Stimulated activated CD4-positive, alpha-beta T cell treated with anti-CD3 and anti-CD28 coated beads, Interleukin-15, amount 100 ng/mL, for 1 hour (primary cell): ENCODE data around the gene ZNF407.

Experiments
- DNase-seq, 2 donors: peaks; one replicate each; pipeline ENCODE4 v3.0.0-alpha.2; 2020; ENCODE audit warnings: low read depth in 1 of 2, low spot score in 1 of 2

ZNF407 gene

DNA sequence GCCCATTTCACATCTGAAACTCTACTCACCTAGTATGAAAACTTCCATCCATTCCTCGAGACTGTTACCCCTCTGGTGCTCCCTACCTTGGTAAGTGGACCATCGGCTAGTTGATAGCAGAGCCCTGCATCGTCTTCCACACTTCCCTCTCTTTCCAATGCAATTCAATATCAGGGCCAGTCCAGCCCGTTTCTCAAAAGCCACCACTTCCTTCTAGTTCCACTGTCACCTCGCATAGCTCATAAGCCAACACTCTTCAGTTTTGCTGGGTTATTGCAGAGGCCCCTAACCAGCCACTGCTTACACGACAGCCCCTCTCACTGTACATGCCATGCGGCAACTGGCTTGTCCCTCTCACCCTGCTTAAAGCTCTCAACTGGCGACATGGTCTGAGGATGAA lies 10.2 kb upstream of the ZNF407 start:
- DNase-seq, result no peak

DNA sequence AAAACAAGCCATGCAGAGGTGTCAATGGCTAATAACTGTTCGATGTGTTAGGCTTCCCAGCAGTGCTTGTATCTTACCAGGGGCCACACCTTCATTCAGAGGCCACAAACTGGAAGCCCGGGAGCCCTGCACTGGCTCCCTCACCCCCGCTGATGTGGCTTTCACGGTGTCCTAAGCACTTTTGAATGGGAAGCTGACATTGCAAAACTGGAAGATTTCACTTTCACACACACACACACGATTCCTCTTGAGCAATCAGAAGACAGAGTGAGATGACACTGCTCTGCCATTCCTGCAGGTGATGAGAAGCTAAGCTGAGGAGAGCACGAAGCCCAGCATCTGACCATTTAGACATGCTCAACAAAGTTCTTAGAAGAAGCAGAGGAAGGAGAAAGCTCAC lies 8.6 kb upstream of the ZNF407 start:
- no peak for DNase-seq

DNA sequence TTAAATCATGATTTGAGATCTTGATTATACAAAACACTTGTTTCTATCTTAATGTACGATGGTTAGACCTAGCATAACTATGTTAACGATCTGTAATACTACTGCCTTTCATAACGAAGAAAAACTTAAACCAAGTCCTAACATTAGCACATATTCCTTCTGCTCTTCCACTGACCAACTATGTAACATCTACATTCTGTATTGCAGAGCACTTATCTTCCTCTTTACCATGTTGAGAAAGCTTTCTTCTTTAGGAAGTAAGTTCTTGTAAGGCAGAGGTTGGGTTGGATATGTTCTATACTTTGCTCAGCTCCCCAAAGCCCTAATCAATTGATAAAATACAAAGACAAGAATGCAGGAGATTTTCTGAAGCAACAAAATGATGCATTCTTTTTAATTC lies 7.9 kb upstream of the ZNF407 start:
- no peak for DNase-seq

DNA sequence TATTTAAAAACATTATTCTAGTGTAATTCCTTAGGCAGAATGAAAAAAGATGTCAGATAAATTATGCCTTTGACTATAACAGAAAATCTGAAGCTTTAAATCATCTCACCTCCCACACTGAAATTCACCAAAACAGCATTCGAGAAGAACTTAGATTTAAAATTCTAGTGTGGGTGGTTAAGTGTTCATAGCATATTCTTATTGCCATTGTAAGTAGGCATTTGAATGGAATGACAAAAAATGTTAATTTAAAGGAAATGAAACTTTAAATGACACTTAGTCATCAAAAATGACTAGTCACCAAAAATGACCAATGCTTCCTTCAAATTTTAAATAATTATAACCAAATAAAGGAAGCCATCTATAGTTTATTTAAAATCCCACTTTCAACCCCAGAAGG lies 7.0 kb upstream of the ZNF407 start:
- no peak for DNase-seq

DNA sequence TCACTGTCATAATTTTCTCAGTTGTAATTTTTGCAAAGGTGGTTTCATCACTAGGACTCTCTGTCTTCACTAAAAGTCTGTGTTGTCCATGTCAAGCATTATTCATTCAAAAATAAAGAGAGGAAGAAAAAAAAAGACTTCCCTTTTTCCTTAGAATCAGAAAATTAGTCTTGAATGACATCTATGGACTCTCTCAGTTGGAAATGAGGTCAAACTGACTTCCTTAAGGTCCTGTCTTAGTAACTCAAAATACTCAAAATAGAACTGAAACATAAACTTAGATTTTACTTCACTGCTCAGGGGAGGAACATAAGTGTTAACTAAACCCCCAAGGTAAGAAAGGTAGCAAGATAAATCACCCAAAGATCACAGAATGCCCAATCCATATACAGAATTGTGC lies 2.2 kb upstream of the ZNF407 start:
- no peak for DNase-seq

GRCh38 chr18:74597034-74597661 lies 522 bp upstream of the ZNF407 start:
- DNase-seq, result peak; percentile 50 to 57

- DNase-seq, result peak; percentile 28 to 45
These were observed 806 bp downstream of the ZNF407 start for GRCh38 chr18:74598350-74599001.

DNA sequence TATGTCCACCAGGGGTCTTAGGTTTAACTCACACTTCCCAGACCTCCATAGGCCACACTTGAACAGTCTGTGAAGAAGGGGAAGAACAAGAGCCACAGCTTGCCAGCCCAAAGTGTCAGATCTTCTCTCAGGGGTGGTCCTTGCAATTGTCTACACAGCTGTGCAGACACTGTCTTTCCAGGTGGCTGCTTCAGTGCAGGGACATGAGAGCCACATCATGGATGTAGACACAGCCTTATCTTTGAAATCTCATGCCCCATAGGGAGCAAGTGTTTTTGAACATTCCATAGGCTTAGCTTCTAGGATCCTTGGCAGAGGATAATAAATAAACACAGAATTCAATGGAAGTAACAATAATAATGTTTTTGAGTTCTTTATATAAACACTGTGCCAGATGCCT lies 6.7 kb downstream of the ZNF407 start:
- no peak for DNase-seq

DNA sequence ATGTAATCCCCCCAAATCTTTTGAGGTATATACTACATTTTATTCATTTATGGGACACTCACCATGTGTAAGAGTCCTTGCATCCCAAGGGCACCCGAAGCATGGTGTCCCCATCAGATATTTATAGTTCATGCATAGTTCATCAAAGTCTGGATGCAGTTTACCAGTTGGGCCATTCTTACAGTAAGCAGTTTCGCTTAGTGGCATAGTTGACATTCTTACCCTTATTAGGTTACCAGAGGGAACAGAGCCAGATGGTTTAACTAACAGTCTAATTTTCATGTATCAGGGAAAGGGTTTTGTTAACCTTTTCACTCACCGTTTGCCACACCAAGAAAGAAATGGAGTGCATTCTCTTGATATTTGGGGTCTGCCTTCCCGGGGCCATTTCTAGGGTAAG lies 7.1 kb downstream of the ZNF407 start:
- no peak for DNase-seq

DNA sequence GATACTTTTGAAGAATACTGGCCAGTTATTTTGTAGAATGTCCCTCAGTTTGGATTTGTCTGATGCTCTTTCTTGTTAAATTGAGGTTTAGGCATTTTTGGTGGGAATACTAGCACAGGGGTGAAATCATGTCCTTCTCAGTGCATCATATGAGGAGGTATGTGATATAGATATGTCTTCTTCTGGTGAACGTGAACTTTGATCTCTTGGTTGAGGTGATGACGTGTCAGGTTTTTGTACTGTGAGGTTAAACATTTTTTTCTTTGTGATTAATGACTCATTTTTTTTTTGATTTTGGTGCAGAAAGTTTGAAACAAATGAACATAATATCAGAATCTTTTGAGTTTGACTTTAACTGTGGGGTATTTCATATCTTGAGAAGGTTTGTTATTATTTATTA lies 11.0 kb downstream of the ZNF407 start:
- DNase-seq, result no peak

- no peak for DNase-seq
These were observed 11.9 kb downstream of the ZNF407 start for GRCh38 chr18:74609535-74609934.

GRCh38 chr18:74610051-74610615 lies 12.5 kb downstream of the ZNF407 start:
- DNase-seq, result no peak

- no peak for DNase-seq
These were observed 13.2 kb downstream of the ZNF407 start for GRCh38 chr18:74610860-74611259.

DNA sequence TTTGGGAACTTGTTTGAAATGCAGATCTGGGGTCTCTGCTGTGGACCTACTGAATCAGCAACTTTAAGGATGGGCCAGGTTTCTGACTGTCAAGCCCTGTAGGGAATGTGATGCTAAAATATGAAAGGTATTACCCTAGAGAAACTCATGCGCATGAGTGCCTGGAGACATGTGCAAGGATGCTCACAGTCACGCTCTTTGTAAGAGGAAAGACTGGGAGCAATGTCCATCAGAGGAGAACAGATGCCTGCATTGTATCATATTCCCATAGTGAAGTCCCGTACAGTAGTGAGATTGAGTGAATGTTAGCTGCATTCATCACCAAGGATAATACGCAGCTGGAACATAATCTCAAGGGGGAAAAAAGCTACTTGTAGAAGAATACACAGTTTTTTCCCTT lies 14.1 kb downstream of the ZNF407 start:
- DNase-seq, result no peak

- no peak for DNase-seq
These were observed 15.7 kb downstream of the ZNF407 start for GRCh38 chr18:74613381-74613780.

GRCh38 chr18:74616494-74616893 lies 18.8 kb downstream of the ZNF407 start:
- DNase-seq, result no peak

DNA sequence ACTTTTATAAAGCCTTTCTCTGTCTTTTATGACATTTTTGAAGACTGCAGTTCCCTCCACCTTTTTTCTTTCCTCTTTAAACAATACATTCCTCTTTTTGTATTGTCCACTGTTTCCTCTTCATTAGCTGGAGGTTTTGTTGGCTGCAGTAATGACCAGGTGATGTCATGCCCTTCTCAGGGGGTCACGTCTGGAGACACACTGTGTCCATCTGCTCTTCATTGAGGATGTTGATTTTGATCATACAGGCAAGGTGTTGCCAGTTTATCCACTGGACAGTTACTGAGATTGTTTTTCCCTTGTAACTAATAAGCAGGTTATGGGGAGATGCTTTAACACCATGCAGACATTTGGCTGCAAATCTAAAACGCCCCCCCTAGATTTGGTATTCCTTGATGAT lies 19.8 kb downstream of the ZNF407 start:
- DNase-seq, result no peak

DNA sequence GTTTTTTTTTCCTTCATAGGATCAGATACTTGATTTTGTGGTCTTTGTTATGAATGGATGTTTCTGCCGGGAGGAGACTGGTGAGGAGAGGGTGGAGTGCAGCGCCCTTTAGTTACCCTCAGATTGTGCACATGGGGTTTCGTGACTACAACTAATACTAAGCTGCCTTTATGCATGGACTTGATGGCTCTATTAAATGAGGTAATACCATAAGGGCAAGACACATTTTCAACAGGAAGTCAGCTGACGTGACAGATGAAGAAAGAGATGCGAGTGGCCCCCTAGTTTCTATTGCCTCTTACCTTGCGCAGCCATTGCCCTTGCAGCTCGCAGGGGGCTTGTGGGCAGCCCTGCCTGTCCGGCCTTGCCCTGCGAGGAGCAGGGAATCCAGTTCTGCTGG lies 24.4 kb downstream of the ZNF407 start:
- DNase-seq, result no peak

GRCh38 chr18:74623047-74623816 lies 25.6 kb downstream of the ZNF407 start:
- DNase-seq, result no peak

- DNase-seq, result no peak
These were observed 26.8 kb downstream of the ZNF407 start for GRCh38 chr18:74624466-74624865.

DNA sequence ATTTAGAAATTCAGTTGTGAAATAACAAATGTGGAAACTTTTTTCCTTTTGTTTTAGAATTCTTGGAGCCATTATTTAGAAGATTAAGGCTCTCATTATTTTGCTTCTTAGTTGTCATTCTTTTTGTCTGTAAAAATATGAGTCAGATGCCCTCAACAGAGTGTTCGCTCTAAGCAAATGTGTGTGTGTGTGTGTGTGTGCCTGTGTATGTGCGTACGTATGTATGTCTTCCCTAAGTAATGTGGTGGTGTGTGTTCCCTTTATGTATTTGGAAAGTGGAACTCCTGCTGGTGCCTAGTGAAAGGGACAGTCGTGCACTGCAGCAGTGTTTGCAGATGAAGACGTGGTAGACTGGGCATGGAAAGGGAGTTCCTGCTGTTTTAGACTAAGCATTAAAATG lies 27.5 kb downstream of the ZNF407 start:
- no peak for DNase-seq
